ENCODE results near the gene MSI1. TPM values are rescaled to one million over a fixed set of nuclear protein-coding genes. Genes with fewer than 3 reads are reported as not detected.

MSI1 gene
- total and polyA plus RNA-seq, 10 of the 15 experiments (the other 5 are each of a cell fraction or from before 2014, with no cell fraction given), result 0.04 TPM; not detected in 9

DNA sequence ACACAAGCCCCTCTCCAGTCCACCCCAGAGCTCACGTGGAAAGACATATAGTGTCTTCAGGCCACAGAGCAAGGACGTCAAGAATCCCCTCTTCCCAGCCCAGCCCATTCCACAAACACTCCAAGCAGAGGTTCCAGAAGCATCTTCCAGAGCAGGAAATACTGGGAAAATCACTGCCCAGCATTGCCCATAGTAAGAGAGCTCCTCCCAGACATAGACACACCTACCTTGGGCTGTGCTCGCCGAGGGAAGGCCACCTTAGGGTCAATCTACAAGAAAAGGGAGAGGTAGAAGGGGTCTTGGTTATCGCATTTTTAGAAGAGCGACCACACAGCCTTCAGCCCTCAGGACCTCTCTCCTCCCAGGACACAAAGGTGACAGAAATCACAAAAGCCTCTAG is 4.5 kb downstream of the MSI1 start:
- 33% methylated on average over 6 of the region's 6 CpGs for WGBS (ENCODE audit: insufficient coverage, insufficient replicate concordance, low lambda C conversion rate, missing lambda C conversion rate)
- H3K36me3 ChIP-seq (ENCODE audit: control insufficient read depth in 2 of 2, insufficient read depth in 2 of 2, low read length in 1 of 2), result no peaks in the 10 kb centered on the region
- CTCF ChIA-PET, result interaction anchor here (0.8 to 1.2 kb wide), 2 partner anchors 9 to 66 kb away, joined by 3 to 6 read pairs; no protein-coding TSS in a partner anchor
- DNase-seq (ENCODE audit: low read depth, low spot score) (no peak), FAIRE-seq (no peak), ATAC-seq (no peak)
- RAD21 ChIA-PET (ENCODE audit: unreplicated experiment), result no interaction called here
- H3K4me2 ChIP-seq (ENCODE audit: control insufficient read depth, insufficient read depth), result no peak overlapping the region
- no TSS peak for BruUV-seq (replicated peaks)
- no peaks in the 10 kb centered on the region for H3K4me1 ChIP-seq (ENCODE audit: control insufficient read depth, insufficient read depth, low read length)
- SMC1A ChIA-PET (ENCODE audit: uncharacterized antibody, unreplicated experiment), result no interaction called here
- H3K9ac ChIP-seq (ENCODE audit: control insufficient read depth, insufficient read depth, low read length), result no peak overlapping the region
- H3K27ac ChIP-seq (ENCODE audit: control insufficient read depth, insufficient read depth), result no peak overlapping the region
- intact Hi-C loops (cut with micrococcal nuclease; ENCODE audit: unreplicated experiment), result no loop called here
- TF ChIP-seq PAX5 (IDR thresholded peaks at IDR 0.05; ENCODE audit: borderline replicate concordance, low read depth, low read length) (no peak), SREBF2 (IDR thresholded peaks at IDR 0.05; ENCODE audit: low read length) (no peak)
- H3K79me2 ChIP-seq (ENCODE audit: control insufficient read depth, insufficient read depth, low read length), result no peaks in the 10 kb centered on the region
- no peak overlapping the region for H2AFZ ChIP-seq (ENCODE audit: control insufficient read depth, low read depth, low read length)
- H3K9me3 ChIP-seq (replicated peaks; ENCODE audit: control insufficient read depth, insufficient read depth, low read length), result no peaks in the 10 kb centered on the region
- POLR2A ChIA-PET, result no interaction called here
- no peak overlapping the region for H3K4me3 ChIP-seq
- peaks cover 6 to 7% of the 10 kb centered on the region in 2 experiments for H3K27me3 ChIP-seq (replicated peaks in 1 of 2; ENCODE audit: control insufficient read depth in 2 of 2, insufficient read depth in 2 of 2, low read length in 1 of 2)
- in situ Hi-C loops (cut with MboI), result no loop called here
- no peaks in the 10 kb centered on the region for H4K20me1 ChIP-seq (ENCODE audit: control insufficient read depth, insufficient read depth)

DNA sequence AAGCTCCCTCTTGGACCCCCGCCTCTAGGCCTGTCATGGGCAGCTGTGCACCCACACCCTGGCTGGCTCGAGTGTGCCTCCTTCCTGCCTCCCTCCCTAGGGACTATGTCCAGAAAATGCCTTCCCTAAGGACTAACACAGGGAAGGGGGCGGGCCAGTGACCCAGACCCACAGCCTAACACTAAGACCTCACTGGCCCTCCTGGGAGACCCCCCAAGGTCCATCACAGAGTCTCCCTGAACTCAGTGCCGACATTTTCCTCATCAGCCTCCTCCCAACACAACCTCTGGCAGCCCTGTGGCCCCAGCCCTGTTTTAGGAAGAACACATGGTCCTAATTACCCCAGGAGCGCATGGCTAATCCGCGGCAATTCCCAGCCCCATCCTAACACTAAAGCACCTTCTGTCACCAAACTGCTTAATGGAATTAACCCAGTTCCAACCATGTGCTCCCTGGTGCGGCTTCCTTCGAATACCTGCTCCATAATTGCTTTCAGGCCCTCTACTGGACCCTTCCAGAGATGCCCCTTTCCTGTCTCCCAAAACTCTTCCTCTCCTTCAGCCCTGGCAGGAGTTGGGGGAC is 5.6 kb downstream of the MSI1 start:
- 46% methylated on average over 9 of the region's 9 CpGs for WGBS (ENCODE audit: insufficient coverage, insufficient replicate concordance, low lambda C conversion rate, missing lambda C conversion rate)
- SMC1A ChIA-PET (ENCODE audit: uncharacterized antibody, unreplicated experiment), result no interaction called here
- Histone ChIP-seq H3K36me3 (ENCODE audit: control insufficient read depth in 2 of 2, insufficient read depth in 2 of 2, low read length in 1 of 2) (no peaks in the 10 kb centered on the region), H3K4me1 (ENCODE audit: control insufficient read depth, insufficient read depth, low read length) (no peaks in the 10 kb centered on the region), H3K9ac (ENCODE audit: control insufficient read depth, insufficient read depth, low read length) (no peak overlapping the region), H2AFZ (ENCODE audit: control insufficient read depth, low read depth, low read length) (no peak overlapping the region), H3K79me2 (ENCODE audit: control insufficient read depth, insufficient read depth, low read length) (no peaks in the 10 kb centered on the region), H4K20me1 (ENCODE audit: control insufficient read depth, insufficient read depth) (no peaks in the 10 kb centered on the region), H3K9me3 (replicated peaks; ENCODE audit: control insufficient read depth, insufficient read depth, low read length) (no peaks in the 10 kb centered on the region), H3K27ac (ENCODE audit: control insufficient read depth, insufficient read depth) (no peak overlapping the region), H3K4me3 (no peak overlapping the region), H3K4me2 (ENCODE audit: control insufficient read depth, insufficient read depth) (no peak overlapping the region), H3K27me3 (replicated peaks in 1 of 2; ENCODE audit: control insufficient read depth in 2 of 2, insufficient read depth in 2 of 2, low read length in 1 of 2) (peaks cover 5 to 7% of the 10 kb centered on the region in 2 experiments; a peak in 3 of 4 replicates)
- RAD21 ChIA-PET (ENCODE audit: unreplicated experiment), result no interaction called here
- POLR2A ChIA-PET, result no interaction called here
- no TSS peak for BruUV-seq (replicated peaks)
- ATAC-seq, result no peak
- intact Hi-C loops (cut with micrococcal nuclease; ENCODE audit: unreplicated experiment), result no loop called here
- CTCF ChIA-PET, result no interaction called here
- in situ Hi-C loops (cut with MboI), result no loop called here
- DNase-seq (ENCODE audit: low read depth, low spot score), result no peak
- no peak for FAIRE-seq
- no peak for TF ChIP-seq HDGF (IDR thresholded peaks at IDR 0.05)
- TF ChIP-seq BRCA1 (IDR thresholded peaks at IDR 0.05; ENCODE audit: low read depth, low read length), result no peak
- no peak for TF ChIP-seq NFXL1 (IDR thresholded peaks at IDR 0.05; ENCODE audit: borderline replicate concordance)
- no peak for TF ChIP-seq IRF4 (IDR thresholded peaks at IDR 0.05; ENCODE audit: low read depth, low read length)
- TF ChIP-seq HCFC1 (IDR thresholded peaks at IDR 0.05; ENCODE audit: low read length), result no peak
- no peak for TF ChIP-seq SREBF1 (IDR thresholded peaks at IDR 0.05; ENCODE audit: low read length)
- no peak for TF ChIP-seq ZNF217 (IDR thresholded peaks at IDR 0.05)
- no peak for TF ChIP-seq TAF1 (IDR thresholded peaks at IDR 0.05; ENCODE audit: borderline replicate concordance, low read depth, low read length)
- no peak for TF ChIP-seq SPI1 (IDR thresholded peaks at IDR 0.05; ENCODE audit: borderline replicate concordance, insufficient read depth, low read depth, low read length)
- TF ChIP-seq, protein P1, sequence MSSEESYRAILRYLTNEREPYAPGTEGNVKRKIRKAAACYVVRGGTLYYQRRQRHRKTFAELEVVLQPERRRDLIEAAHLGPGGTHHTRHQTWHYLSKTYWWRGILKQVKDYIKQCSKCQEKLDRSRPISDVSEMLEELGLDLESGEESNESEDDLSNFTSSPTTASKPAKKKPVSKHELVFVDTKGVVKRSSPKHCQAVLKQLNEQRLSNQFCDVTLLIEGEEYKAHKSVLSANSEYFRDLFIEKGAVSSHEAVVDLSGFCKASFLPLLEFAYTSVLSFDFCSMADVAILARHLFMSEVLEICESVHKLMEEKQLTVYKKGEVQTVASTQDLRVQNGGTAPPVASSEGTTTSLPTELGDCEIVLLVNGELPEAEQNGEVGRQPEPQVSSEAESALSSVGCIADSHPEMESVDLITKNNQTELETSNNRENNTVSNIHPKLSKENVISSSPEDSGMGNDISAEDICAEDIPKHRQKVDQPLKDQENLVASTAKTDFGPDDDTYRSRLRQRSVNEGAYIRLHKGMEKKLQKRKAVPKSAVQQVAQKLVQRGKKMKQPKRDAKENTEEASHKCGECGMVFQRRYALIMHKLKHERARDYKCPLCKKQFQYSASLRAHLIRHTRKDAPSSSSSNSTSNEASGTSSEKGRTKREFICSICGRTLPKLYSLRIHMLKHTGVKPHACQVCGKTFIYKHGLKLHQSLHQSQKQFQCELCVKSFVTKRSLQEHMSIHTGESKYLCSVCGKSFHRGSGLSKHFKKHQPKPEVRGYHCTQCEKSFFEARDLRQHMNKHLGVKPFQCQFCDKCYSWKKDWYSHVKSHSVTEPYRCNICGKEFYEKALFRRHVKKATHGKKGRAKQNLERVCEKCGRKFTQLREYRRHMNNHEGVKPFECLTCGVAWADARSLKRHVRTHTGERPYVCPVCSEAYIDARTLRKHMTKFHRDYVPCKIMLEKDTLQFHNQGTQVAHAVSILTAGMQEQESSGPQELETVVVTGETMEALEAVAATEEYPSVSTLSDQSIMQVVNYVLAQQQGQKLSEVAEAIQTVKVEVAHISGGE (CRISPR knock-in tag; IDR thresholded peaks at IDR 0.05), result no peak
- no peak for TF ChIP-seq ZBED1 (IDR thresholded peaks at IDR 0.05; ENCODE audit: borderline replicate concordance)
- no peak for TF ChIP-seq ATF7 (IDR thresholded peaks at IDR 0.05; ENCODE audit: low read depth)
- TF ChIP-seq, protein P2, sequence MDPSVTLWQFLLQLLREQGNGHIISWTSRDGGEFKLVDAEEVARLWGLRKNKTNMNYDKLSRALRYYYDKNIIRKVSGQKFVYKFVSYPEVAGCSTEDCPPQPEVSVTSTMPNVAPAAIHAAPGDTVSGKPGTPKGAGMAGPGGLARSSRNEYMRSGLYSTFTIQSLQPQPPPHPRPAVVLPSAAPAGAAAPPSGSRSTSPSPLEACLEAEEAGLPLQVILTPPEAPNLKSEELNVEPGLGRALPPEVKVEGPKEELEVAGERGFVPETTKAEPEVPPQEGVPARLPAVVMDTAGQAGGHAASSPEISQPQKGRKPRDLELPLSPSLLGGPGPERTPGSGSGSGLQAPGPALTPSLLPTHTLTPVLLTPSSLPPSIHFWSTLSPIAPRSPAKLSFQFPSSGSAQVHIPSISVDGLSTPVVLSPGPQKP (IDR thresholded peaks at IDR 0.05; ENCODE audit: low read depth, low read length), result no peak

Measured in GM12878 (cell line).